ENCODE data around the gene RPP38. TPM values are rescaled to one million over a fixed set of nuclear protein-coding genes. Genes with fewer than 3 reads are reported as not detected.

RPP38 gene
- total and polyA plus RNA-seq, 2 of the 13 experiments (the other 11 are each of a cell fraction or from before 2014, with no cell fraction given) = 11.7 to 16.4 TPM

- TF ChIP-seq, protein P1, sequence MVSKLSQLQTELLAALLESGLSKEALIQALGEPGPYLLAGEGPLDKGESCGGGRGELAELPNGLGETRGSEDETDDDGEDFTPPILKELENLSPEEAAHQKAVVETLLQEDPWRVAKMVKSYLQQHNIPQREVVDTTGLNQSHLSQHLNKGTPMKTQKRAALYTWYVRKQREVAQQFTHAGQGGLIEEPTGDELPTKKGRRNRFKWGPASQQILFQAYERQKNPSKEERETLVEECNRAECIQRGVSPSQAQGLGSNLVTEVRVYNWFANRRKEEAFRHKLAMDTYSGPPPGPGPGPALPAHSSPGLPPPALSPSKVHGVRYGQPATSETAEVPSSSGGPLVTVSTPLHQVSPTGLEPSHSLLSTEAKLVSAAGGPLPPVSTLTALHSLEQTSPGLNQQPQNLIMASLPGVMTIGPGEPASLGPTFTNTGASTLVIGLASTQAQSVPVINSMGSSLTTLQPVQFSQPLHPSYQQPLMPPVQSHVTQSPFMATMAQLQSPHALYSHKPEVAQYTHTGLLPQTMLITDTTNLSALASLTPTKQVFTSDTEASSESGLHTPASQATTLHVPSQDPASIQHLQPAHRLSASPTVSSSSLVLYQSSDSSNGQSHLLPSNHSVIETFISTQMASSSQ (IDR thresholded peaks at IDR 0.05; ENCODE audit: low read depth) = no peak
- TF ChIP-seq, protein P1 (CRISPR knock-in tag; IDR thresholded peaks at IDR 0.05; ENCODE audit: borderline replicate concordance) = no peak
- no peak for TF ChIP-seq SETDB1 (CRISPR knock-in tag; IDR thresholded peaks at IDR 0.05; ENCODE audit: borderline replicate concordance)
- no peak for TF ChIP-seq EZH2 (conservative IDR thresholded peaks at IDR 0.05; ENCODE audit: low read depth, low read length)
- no peak for TF ChIP-seq GATAD2A (CRISPR knock-in tag; IDR thresholded peaks at IDR 0.05)
- peak; percentile 86 for TF ChIP-seq NFYC (CRISPR knock-in tag; IDR thresholded peaks at IDR 0.05)
- TF ChIP-seq, protein P2, sequence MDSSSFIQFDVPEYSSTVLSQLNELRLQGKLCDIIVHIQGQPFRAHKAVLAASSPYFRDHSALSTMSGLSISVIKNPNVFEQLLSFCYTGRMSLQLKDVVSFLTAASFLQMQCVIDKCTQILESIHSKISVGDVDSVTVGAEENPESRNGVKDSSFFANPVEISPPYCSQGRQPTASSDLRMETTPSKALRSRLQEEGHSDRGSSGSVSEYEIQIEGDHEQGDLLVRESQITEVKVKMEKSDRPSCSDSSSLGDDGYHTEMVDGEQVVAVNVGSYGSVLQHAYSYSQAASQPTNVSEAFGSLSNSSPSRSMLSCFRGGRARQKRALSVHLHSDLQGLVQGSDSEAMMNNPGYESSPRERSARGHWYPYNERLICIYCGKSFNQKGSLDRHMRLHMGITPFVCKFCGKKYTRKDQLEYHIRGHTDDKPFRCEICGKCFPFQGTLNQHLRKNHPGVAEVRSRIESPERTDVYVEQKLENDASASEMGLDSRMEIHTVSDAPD (CRISPR knock-in tag; IDR thresholded peaks at IDR 0.05) = no peak
- peak; percentile 13; the same call in 1 of the 2 replicates for TF ChIP-seq POGZ (CRISPR knock-in tag; IDR thresholded peaks at IDR 0.05)
- peak; percentile 91 for TF ChIP-seq IRF2 (CRISPR knock-in tag; IDR thresholded peaks at IDR 0.05)
- no peak for TF ChIP-seq SYNCRIP (IDR thresholded peaks at IDR 0.05; ENCODE audit: insufficient read depth, low read depth, low read length)
- TF ChIP-seq EEA1 (CRISPR knock-in tag; IDR thresholded peaks at IDR 0.05; ENCODE audit: borderline replicate concordance) = no peak
- TF ChIP-seq ZFX (CRISPR knock-in tag; IDR thresholded peaks at IDR 0.05; ENCODE audit: low read depth) = peak; percentile 38; the same call in 1 of the 2 replicates
- no peak for TF ChIP-seq STAG1 (CRISPR knock-in tag; IDR thresholded peaks at IDR 0.05)
- no peak for TF ChIP-seq NR1H2 (CRISPR knock-in tag; IDR thresholded peaks at IDR 0.05; ENCODE audit: borderline replicate concordance, low read depth)
- TF ChIP-seq, protein P3, sequence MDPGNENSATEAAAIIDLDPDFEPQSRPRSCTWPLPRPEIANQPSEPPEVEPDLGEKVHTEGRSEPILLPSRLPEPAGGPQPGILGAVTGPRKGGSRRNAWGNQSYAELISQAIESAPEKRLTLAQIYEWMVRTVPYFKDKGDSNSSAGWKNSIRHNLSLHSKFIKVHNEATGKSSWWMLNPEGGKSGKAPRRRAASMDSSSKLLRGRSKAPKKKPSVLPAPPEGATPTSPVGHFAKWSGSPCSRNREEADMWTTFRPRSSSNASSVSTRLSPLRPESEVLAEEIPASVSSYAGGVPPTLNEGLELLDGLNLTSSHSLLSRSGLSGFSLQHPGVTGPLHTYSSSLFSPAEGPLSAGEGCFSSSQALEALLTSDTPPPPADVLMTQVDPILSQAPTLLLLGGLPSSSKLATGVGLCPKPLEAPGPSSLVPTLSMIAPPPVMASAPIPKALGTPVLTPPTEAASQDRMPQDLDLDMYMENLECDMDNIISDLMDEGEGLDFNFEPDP (CRISPR knock-in tag; conservative IDR thresholded peaks at IDR 0.05) = no peak
- TF ChIP-seq PPARG (CRISPR knock-in tag; conservative IDR thresholded peaks at IDR 0.05) = no peak
- TF ChIP-seq PHF8 (CRISPR knock-in tag; IDR thresholded peaks at IDR 0.05) = no peak; the same call in 1 of the 2 replicates
- no peak for TF ChIP-seq BRD4 (CRISPR knock-in tag; IDR thresholded peaks at IDR 0.05)
- 0 out of 2 replicates have a peak, but pooled peaks have one; percentile 46 for TF ChIP-seq POLR2G (IDR thresholded peaks at IDR 0.05; ENCODE audit: low read depth, low read length)
- TF ChIP-seq ATF2 (CRISPR knock-in tag; IDR thresholded peaks at IDR 0.05) = 0 out of 2 replicates have a peak, but pooled peaks have one; percentile 33
- no peak for TF ChIP-seq RXRA (CRISPR knock-in tag; IDR thresholded peaks at IDR 0.05)
- TF ChIP-seq ZNF556 (CRISPR knock-in tag; IDR thresholded peaks at IDR 0.05; ENCODE audit: borderline replicate concordance) = no peak
- TF ChIP-seq MAZ (IDR thresholded peaks at IDR 0.05; ENCODE audit: borderline replicate concordance, low read depth, low read length) = peak; percentile 86; the same call in 1 of the 2 replicates
- no peak for TF ChIP-seq MAZ (CRISPR knock-in tag; IDR thresholded peaks at IDR 0.05; ENCODE audit: low read depth)
These were observed 12.6 kb upstream of the RPP38 start (continued) for GRCh38 chr10:15084502-15084922.
